Retinal pigment epithelial cell (primary cell): ENCODE measurements around the gene EIF3K.

Experiments used
- DNase-seq: peaks from one replicate; pipeline ENCODE4 v3.0.0-alpha.2; 2010; ENCODE audit warnings: low read depth
- H3K4me3 ChIP-seq: 2 replicates; pipeline ENCODE4 v1.5.1; 2011; ENCODE audit warnings: mild to moderate bottlenecking, low read length, control low read depth, moderate library complexity
- TF ChIP-seq, protein P1 (sequence below): conservative IDR thresholded peaks from 2 replicates; pipeline ENCODE4 v1.5.1; 2011; ENCODE audit warnings: low read depth, low read length, control low read depth, inconsistent platforms

Gene EIF3K

DNA sequence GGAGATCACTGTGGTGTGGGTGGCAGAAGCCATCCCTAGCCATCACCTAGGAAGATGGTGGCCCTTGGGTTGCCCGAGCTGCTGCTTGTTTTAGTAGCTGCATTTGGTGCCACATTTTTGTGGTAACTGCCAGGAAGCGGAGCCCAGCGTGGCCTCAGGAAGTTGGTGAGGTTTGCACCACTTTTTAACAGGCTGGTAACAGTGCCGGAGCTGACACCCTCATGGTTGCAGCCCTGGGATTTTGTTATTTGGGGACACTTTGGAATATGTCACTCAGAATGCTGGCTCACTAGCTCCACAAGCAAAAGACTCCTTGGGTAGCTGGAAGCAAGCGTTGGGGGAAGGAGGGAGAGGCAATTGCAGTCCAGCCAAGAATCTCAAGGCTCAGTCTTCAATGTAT lies 50.6 kb downstream of the EIF3K start:
- no peak overlapping the region for H3K4me3 ChIP-seq
- DNase-seq: no peak
- TF ChIP-seq, protein P1, sequence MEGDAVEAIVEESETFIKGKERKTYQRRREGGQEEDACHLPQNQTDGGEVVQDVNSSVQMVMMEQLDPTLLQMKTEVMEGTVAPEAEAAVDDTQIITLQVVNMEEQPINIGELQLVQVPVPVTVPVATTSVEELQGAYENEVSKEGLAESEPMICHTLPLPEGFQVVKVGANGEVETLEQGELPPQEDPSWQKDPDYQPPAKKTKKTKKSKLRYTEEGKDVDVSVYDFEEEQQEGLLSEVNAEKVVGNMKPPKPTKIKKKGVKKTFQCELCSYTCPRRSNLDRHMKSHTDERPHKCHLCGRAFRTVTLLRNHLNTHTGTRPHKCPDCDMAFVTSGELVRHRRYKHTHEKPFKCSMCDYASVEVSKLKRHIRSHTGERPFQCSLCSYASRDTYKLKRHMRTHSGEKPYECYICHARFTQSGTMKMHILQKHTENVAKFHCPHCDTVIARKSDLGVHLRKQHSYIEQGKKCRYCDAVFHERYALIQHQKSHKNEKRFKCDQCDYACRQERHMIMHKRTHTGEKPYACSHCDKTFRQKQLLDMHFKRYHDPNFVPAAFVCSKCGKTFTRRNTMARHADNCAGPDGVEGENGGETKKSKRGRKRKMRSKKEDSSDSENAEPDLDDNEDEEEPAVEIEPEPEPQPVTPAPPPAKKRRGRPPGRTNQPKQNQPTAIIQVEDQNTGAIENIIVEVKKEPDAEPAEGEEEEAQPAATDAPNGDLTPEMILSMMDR: no peak

DNA sequence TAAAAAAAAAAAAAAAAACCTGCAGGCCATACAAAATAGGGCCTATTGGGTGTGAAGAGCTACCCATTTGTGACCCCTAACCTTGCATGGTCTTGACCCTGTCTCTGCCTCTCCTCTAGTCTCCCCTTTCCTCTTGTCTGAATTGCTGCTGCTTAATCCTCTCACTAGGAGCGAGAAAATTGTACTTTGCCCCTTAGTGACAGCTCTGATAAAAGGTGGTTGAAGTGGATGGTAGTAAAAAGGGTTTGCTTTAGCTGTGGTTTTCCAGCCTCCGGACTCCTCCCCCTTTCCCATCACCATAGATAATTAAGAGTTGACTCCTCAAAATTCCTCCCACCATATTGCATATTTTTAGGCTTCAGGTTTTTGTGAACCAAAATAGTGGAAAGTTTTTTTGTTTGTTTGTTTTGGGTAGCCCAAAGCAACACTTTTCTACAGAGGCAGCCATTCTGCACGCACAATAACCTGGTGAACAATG lies 52.0 kb downstream of the EIF3K start:
- TF ChIP-seq, protein P1: no peak
- no peak for DNase-seq
- H3K4me3 ChIP-seq: no peak overlapping the region

DNA sequence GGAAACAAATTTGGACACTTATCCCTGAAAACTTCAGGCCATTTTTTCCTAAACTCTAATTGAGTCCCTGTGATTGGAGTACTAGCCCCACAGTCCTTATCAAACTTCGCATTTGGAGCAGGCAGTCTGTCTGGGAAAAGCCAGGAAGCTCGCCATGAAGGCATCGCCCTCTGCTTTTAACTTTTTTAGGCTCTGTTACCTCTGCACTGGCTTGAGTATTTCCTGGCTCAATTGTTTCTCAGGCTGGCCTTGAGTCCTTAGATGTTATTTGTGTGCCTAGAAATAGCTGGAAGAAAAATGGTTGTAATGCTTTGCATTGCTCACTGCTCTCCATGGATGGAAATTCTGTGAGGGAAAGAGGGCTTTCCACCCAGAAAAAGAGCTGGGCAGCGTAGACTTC lies 52.7 kb downstream of the EIF3K start:
- TF ChIP-seq, protein P1: no peak
- no peak overlapping the region for H3K4me3 ChIP-seq
- DNase-seq: no peak

DNA sequence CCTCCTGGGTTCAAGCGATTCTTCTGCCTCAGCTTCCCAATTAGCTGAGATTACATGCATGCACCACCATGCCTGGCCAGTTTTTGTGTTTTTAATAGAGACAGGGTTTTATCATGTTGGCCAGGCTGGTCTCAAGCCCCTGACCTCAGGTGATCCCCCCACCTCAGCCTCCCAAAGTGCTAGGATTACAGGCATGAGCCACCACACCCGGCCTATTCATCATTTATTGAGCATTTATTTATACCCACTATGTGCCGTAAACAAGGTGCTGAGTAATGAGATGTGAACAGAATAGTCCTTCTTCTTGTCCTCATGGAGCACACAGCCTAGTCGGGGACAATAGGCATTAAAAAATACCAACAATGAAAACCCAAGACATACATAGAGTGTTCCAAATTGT lies 54.0 kb downstream of the EIF3K start:
- TF ChIP-seq, protein P1: no peak
- no peak for DNase-seq
- H3K4me3 ChIP-seq: no peak overlapping the region

DNA sequence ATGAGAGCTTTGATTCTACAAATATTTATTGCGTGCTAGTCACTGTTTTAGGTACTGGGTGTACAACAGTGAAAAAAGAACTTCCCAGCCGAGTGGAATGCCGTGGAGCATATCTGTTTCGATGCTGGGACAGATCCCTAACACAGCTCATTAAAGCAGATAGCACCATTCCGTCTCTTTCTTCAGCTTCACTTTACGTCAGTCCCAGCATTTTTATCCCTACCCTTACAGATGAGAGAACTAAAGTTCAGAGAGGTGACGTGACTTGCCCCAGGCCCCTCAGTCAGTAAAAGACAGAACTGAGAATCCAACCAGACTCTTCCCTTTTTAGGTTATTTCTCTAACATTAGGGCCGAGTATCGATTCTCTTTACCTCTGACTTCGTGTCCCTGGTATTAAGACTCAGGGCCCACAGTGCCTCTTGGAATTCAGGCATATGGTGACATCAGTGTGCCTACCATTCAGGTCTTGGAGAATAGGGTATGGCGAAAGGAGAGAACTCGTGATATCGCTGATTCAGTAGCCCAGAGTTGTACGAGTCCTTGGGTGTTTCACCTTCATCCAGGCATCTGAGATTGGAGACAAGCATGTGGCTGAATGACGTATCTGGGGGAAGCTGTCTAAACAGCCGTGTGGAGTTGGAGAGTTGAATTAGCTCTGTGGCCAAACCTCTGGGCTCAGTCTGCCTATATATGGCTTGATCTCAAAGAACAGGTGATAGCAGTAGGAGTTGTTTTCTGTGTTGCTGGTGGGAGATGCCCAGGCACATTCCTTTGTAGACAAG lies 55.6 kb downstream of the EIF3K start:
- peak; percentile 81 for DNase-seq
- TF ChIP-seq, protein P1: no peak
- no peak overlapping the region for H3K4me3 ChIP-seq

DNA sequence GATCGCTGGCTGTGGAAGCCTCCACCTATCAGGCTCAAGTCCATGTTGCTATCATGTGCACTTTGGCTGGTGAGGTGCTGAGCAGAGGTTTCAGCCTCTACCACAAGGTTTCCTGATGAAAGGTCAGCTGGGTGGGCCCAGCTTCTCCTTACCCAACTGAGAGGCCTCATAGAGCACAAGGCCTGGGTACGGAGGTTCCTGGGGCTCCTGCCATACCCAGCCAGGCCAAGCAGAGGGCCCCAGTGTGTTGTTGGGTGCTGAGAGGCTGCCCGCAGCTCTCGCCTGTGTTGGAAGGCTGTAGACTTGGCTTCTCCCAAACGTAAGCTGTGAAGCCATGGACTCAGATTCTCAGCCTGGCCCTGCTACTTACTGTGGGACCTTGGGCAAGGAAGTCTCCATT lies 56.6 kb downstream of the EIF3K start:
- TF ChIP-seq, protein P1: no peak
- no peak overlapping the region for H3K4me3 ChIP-seq
- no peak for DNase-seq

DNA sequence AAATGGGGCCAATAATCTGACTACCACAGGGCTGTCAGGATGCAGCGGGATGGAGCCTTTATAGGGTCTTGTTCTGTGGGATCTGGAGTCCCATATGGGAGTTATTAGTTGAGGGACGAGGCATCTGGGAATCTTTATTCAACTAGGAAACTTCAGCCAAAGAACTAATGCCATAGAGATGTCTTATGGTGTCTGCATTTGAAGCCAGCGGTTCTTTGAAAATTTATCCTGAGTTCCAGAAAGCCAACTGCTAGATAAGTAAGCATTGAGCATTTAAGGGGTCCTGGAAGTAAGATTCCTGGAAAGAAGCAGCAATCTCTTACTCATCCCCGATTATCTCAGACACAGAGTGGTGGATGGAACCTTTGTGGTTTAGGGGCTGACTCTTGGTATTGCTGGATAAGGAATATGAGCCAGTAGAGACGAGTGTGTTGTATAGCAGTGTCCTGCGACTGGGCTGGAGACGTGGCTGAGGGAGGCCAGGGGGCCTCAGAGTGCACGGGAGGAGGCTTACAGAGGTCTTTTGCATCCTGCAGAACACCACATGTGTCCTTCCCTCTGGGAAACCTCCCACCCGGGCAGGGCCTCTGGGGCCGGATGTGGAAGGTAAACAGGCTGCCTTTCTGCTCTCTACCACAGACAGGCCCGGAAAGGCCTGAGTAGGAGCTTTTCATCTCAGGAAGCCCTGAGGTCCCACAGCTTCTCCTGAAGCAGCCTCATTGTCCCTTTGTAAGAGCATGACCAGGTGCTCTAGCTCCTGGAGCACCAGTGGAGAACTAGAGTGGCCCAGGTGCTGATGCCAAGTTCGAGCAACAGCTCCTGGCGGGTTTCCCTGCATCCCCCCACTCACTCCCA lies 57.3 kb downstream of the EIF3K start:
- H3K4me3 ChIP-seq: no peak overlapping the region
- TF ChIP-seq, protein P1: no peak
- DNase-seq: no peak
